HepG2 (cell line): ENCODE measurements around the gene IPO9. TPM values are rescaled to one million over a fixed set of nuclear protein-coding genes. Genes with fewer than 3 reads are reported as not detected.

Source experiments
- BRD4 ChIP-seq: sonication (generic); formaldehyde crosslinking; IDR thresholded peaks from 2 replicates; pipeline ENCODE4 v1.4.0; 2020; ENCODE audit warnings: missing genetic modification reagents
- HDAC2 ChIP-seq: sonication (generic); formaldehyde crosslinking; IDR thresholded peaks from 2 replicates; pipeline ENCODE4 v1.4.0; 2020; ENCODE audit warnings: missing genetic modification reagents
- HOXA7 ChIP-seq: sonication (generic); formaldehyde crosslinking; IDR thresholded peaks from 2 replicates; pipeline ENCODE4 v1.8.1; 2022; ENCODE audit warnings: mild to moderate bottlenecking, missing genetic modification reagents, moderate library complexity
- JDP2 ChIP-seq: sonication (generic); formaldehyde crosslinking; IDR thresholded peaks from 2 replicates; pipeline ENCODE4 v1.8.1; 2022; ENCODE audit warnings: missing genetic modification reagents, borderline replicate concordance
- MYPOP ChIP-seq: sonication (generic); formaldehyde crosslinking; IDR thresholded peaks from 2 replicates; pipeline ENCODE4 v1.8.1; 2023; ENCODE audit warnings: mild to moderate bottlenecking, moderate library complexity, missing genetic modification reagents
- NFKBIZ ChIP-seq: IDR thresholded peaks from 2 replicates; pipeline ENCODE4 v1.6.1; 2018; ENCODE audit warnings: missing genetic modification reagents, missing compliant biosample characterization
- PHB2 ChIP-seq: fragments of 450-650 bp; IDR thresholded peaks from 2 replicates; pipeline ENCODE4 v1.6.1; 2018; ENCODE audit not compliant: partially characterized antibody
- SALL1 ChIP-seq: sonication (generic); formaldehyde crosslinking; IDR thresholded peaks from 2 replicates; pipeline ENCODE4 v1.8.0; 2022; ENCODE audit warnings: mild to moderate bottlenecking, missing genetic modification reagents
- USF2 ChIP-seq, 2 experiments: sonication (generic) in 1 of 2; formaldehyde crosslinking in 1 of 2; IDR thresholded peaks; 2 replicates each; pipeline versions ENCODE4 v1.5.1 to v1.6.1; 2011 to 2020; ENCODE audit warnings: borderline replicate concordance in 1 of 2, low read depth in 1 of 2, low read length in 1 of 2, mild to moderate bottlenecking in 1 of 2, missing genetic modification reagents in 1 of 2, moderate library complexity in 1 of 2
- ZBED4 ChIP-seq: sonication (generic); formaldehyde crosslinking; IDR thresholded peaks from 2 replicates; pipeline ENCODE4 v1.4.0; 2020; ENCODE audit warnings: missing genetic modification reagents, borderline replicate concordance
- ZFP1 ChIP-seq: IDR thresholded peaks from 2 replicates; pipeline ENCODE4 v1.6.1; 2016
- ZMYM4 ChIP-seq: sonication (generic); formaldehyde crosslinking; IDR thresholded peaks from 2 replicates; pipeline ENCODE4 v1.8.1; 2023; ENCODE audit warnings: mild to moderate bottlenecking, missing genetic modification reagents
- ZNF276 ChIP-seq: sonication (generic); formaldehyde crosslinking; IDR thresholded peaks from 2 replicates; pipeline ENCODE4 v1.4.0; 2020; ENCODE audit warnings: mild to moderate bottlenecking, low read depth, missing genetic modification reagents
- ZNF883 ChIP-seq: sonication (generic); formaldehyde crosslinking; IDR thresholded peaks from 2 replicates; pipeline ENCODE4 v1.5.1; 2020; ENCODE audit warnings: mild to moderate bottlenecking, missing genetic modification reagents; ENCODE audit errors: not compliant biosample characterization
- polyA plus RNA-seq, 8 experiments: library from polyadenylated mRNA; depleted of rRNA in 3 of 8; stranded (reverse) in 7 of 8; unstranded in 1 of 8; fragments of >200 nt; fragmentation: Illumina TruSeq in 4 of 8; extraction: Trizol in 4 of 8; gene quantifications; 2 replicates each; pipeline versions ENCODE4 v1.2.1 to v1.2.3, GENCODE V29; 2011 to 2016; ENCODE audit warnings: low read depth in 4 of 8, missing spikeins in 1 of 8, mixed read lengths in 1 of 8; ENCODE audit not compliant: insufficient read depth in 1 of 8
- total RNA-seq, 5 experiments: library from RNA; depleted of rRNA; stranded (reverse); fragments of >200 nt; fragmentation: Illumina TruSeq; extraction: Trizol; gene quantifications; 2 replicates each; pipeline ENCODE4 v1.2.3, GENCODE V29; 2016; ENCODE audit warnings: low read depth in 1 of 5
- TF ChIP-seq, protein P1 (sequence below): sonication (generic); formaldehyde crosslinking; IDR thresholded peaks from 2 replicates; pipeline ENCODE4 v1.8.0; 2022; ENCODE audit warnings: missing genetic modification reagents, mild to moderate bottlenecking, inconsistent platforms, borderline replicate concordance
- TF ChIP-seq, protein P2 (sequence below): IDR thresholded peaks from 2 replicates; pipeline ENCODE4 v1.6.1; 2016; ENCODE audit warnings: mild to moderate bottlenecking, missing biosample characterization, missing genetic modification reagents

IPO9 gene
- total and polyA plus RNA-seq, 2 of the 13 experiments (the other 11 are each of a cell fraction or from before 2014, with no cell fraction given) = 31.0 to 34.8 TPM

DNA sequence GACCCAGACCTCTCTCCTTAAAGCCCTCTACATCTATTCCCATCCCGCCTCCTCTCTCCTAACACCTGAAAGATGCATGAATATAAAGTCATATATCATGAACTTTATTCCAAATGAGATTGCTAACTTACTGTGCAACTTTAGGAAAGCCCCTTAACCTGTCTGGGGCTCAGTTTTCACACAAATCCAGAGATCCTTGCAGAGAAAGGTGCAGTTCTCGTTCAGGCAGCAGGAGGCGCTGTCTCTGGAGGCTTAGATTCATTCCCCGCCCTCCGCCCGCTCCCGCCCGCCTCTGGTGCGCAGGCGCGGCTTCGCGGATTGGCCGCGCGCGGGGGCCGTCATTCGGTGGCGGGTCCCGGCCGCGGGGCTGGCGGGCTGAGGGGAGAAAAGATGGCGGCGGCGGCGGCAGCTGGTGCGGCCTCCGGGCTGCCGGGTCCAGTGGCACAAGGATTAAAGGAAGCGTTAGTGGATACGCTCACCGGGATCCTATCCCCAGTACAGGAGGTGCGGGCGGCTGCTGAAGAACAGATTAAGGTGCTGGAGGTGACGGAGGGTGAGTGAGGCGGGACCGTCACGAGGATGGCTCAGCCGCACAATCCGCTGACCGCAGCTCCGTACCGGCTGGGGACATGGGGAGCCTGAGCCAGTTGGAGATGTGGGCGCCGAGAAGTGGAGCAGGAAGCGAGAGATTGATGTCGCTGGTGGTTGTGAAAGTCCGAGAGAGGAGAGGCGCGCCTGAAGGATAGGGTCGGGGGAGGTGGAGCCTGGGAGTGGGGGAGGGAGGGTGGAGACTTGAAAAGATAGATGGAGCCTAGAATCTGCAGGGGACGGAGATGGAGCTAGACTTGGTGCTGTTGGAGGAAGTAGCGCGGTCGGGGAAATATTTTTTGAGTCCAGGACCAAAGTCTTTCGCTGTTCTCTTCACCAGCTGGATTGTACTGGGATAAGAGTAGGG is at the start of gene IPO9 (continued):
- TF ChIP-seq ZNF276 (CRISPR knock-in tag) (0 out of 2 replicates have a peak, but pooled peaks have one; percentile 34), JDP2 (CRISPR knock-in tag) (no peak), HOXA7 (CRISPR knock-in tag) (no peak), SALL1 (CRISPR knock-in tag) (peak; percentile 79; the same call in 1 of the 2 replicates), MYPOP (peak; percentile 44; the same call in 1 of the 2 replicates), PHB2 (no peak), ZFP1 (no peak), USF2 (IDR thresholded peaks at IDR 0.05; ENCODE audit: low read depth, low read length) (no peak), USF2 (CRISPR knock-in tag; IDR thresholded peaks at IDR 0.05; ENCODE audit: borderline replicate concordance) (no peak), BRD4 (CRISPR knock-in tag) (no peak), ZNF883 (CRISPR knock-in tag) (peak; percentile 78), NFKBIZ (CRISPR knock-in tag) (no peak), HDAC2 (CRISPR knock-in tag) (0 out of 2 replicates have a peak, but pooled peaks have one; percentile 12), ZMYM4 (CRISPR knock-in tag) (peak; percentile 95), ZBED4 (CRISPR knock-in tag) (peak; percentile 38; the same call in 1 of the 2 replicates)
- TF ChIP-seq, protein P1, sequence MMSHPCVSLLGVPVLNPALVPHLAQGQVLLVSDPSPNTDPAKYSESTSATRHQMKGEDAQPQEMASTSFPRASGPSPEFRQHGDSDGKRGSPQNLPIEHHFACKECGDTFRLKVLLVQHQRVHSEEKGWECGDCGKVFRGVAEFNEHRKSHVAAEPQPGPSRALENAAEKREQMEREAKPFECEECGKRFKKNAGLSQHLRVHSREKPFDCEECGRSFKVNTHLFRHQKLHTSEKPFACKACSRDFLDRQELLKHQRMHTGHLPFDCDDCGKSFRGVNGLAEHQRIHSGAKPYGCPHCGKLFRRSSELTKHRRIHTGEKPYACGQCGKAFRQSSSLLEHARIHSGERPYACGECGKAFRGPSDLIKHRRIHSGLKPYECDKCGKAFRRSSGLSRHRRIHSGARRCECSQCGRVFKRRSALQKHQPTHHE (CRISPR knock-in tag) = 0 out of 2 replicates have a peak, but pooled peaks have one; percentile 51
- TF ChIP-seq, protein P2, sequence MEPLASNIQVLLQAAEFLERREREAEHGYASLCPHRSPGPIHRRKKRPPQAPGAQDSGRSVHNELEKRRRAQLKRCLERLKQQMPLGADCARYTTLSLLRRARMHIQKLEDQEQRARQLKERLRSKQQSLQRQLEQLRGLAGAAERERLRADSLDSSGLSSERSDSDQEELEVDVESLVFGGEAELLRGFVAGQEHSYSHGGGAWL = no peak
